ENCODE data around the gene FGGY.

- TF ChIP-seq CTCF (IDR thresholded peaks at IDR 0.05; ENCODE audit: insufficient read depth, low read length, poor library complexity, severe bottlenecking) (no peak), EZH2phosphoT487 (conservative IDR thresholded peaks at IDR 0.05; ENCODE audit: low read length) (no peak)
Measured at GRCh38 chr1:59631561-59632255, 334.8 kb downstream of the FGGY start.
